Measurements from ENCODE around the gene GPR78. TPM values are rescaled to one million over a fixed set of nuclear protein-coding genes. Genes with fewer than 3 reads are reported as not detected.

GPR78 gene
- total RNA-seq (2021) (2.3 to 5.7 TPM (median 2.7 TPM) in 3 replicates), Bru-seq, nascent RNA (percentile 24 among the genes with signal in this experiment)
- long read RNA-seq, experiment 1, partial matches to known transcripts, result 9 of 18 reads
- long read RNA-seq, experiment 1, other reads (novel, unspliced or antisense), result 9 of 18 reads
- long read RNA-seq, experiment 2, partial matches to known transcripts, result 1 of 1 reads
- long read RNA-seq, experiment 2, other reads (novel, unspliced or antisense), result 0 of 1 reads
- long read RNA-seq, experiment 3, result 0 reads

GRCh38 chr4:8580321-8581093 is at the start of gene GPR78:
Gene GPR78, plus strand, starts transcription at chr4:8580392. Its CDS starts 591 bp downstream, at chr4:8580983.
- Mint-ChIP-seq H3K27me3 (ENCODE audit: low read depth) (peaks cover 52% of the 10 kb centered on the region), H3K4me1 (peaks cover 36% of the 10 kb centered on the region), H3K36me3 (no peaks in the 10 kb centered on the region), H3K27ac (peak within 1 kb of the TSS; percentile 68; the same call in 1 of the 2 replicates), H3K9me3 (no peaks in the 10 kb centered on the region), H3K4me3 (peak within 1 kb of the TSS; percentile 62)
- DNase-seq (ENCODE audit: low spot score) (peak; percentile 97), ATAC-seq (peak; percentile 92)
- ChIA-PET POLR2A (interaction anchor here (0.9 kb wide), 1 partner anchor 20 kb away, joined by 4 read pairs; no protein-coding TSS in a partner anchor), CTCF (interaction anchor here (0.5 to 1.8 kb wide), 10 partner anchors 9 to 494 kb away, joined by 3 to 16 read pairs (median 3); partner anchors contain the start of gene CPZ)
- TF ChIP-seq ZNF423 (CRISPR knock-in tag; IDR thresholded peaks at IDR 0.05) (peak; percentile 24; the same call in 1 of the 2 replicates), ZBTB43 (CRISPR knock-in tag; IDR thresholded peaks at IDR 0.05) (peak; percentile 99), RORB (CRISPR knock-in tag; IDR thresholded peaks at IDR 0.05) (no peak), ELF4 (CRISPR knock-in tag; IDR thresholded peaks at IDR 0.05; ENCODE audit: low read depth) (peak; percentile 97), ARID4B (CRISPR knock-in tag; IDR thresholded peaks at IDR 0.05; ENCODE audit: borderline replicate concordance) (peak; percentile 99), NFATC4 (CRISPR knock-in tag; IDR thresholded peaks at IDR 0.05) (no peak), AFF4 (CRISPR knock-in tag; IDR thresholded peaks at IDR 0.05; ENCODE audit: borderline replicate concordance) (no peak; the same call in 1 of the 2 replicates), NFYB (CRISPR knock-in tag; conservative IDR thresholded peaks at IDR 0.05; ENCODE audit: low read depth) (peak; percentile 59), ZNF281 (CRISPR knock-in tag; IDR thresholded peaks at IDR 0.05) (peak; percentile 97), E2F1 (CRISPR knock-in tag; IDR thresholded peaks at IDR 0.05) (peak; percentile 98), FOXJ3 (CRISPR knock-in tag; IDR thresholded peaks at IDR 0.05; ENCODE audit: borderline replicate concordance) (no peak), FOXK1 (CRISPR knock-in tag; IDR thresholded peaks at IDR 0.05) (peak; percentile 98), PRRX2 (CRISPR knock-in tag; IDR thresholded peaks at IDR 0.05) (no peak), ATF1 (CRISPR knock-in tag; IDR thresholded peaks at IDR 0.05) (peak; percentile 93), PREB (CRISPR knock-in tag; IDR thresholded peaks at IDR 0.05; ENCODE audit: borderline replicate concordance) (no peak; the same call in 1 of the 2 replicates), USF2 (CRISPR knock-in tag; IDR thresholded peaks at IDR 0.05) (peak; percentile 46; the same call in 1 of the 2 replicates), USF1 (CRISPR knock-in tag; IDR thresholded peaks at IDR 0.05) (peak; percentile 82), ZBTB21 (CRISPR knock-in tag; IDR thresholded peaks at IDR 0.05; ENCODE audit: borderline replicate concordance) (peak; percentile 93)
